ENCODE results near the gene DAPK3.
"Not testable (repeated sequence)": the region's sequence is repeated elsewhere in the genome, so short reads cannot be mapped to it uniquely, and the experiment has no call there.

DAPK3 gene

DNA sequence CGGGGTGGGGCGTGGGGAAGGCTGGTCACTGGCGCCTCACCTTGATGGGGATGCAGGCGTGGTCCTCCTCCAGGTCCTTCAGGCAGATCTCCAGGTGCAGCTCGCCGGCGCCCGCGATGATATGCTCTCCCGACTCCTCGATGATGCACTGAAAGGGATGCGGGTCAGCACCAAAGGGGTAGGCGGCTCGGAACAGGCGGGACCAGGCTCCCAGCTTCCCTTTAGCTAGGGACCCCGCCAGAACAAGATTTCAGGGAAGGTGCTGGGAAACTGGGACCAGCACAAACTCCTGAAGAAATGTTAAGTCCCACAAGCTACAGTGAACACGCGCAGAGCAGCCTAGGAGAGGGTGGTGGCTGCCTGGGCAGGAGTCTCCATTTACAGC lies 8.4 kb upstream of the DAPK3 start:
- in situ Hi-C loops (cut with MboI; ENCODE audit: low sequenced_read_pairs) = no loop called here

DNA sequence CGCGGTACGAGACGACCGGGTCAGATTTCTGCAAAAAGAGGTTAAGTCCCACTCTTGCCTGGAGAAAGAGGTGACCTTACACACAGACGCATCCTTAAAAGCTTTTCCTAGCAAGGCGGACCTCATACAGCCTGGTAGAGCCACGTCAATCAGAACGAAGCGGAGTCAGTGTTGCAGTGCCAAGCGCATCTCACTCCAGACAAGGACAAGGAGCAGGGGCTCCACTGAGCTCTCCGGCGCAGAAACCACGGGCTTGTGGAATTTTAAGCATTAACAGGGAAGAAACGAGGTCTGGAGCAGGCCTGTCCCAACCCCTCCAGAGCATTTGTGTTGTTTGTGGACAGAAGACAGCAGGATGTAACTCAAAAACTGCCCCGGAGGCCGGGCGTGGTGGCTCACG lies 7.2 kb upstream of the DAPK3 start:
- in situ Hi-C loops (cut with MboI; ENCODE audit: low sequenced_read_pairs) = no loop called here

DNA sequence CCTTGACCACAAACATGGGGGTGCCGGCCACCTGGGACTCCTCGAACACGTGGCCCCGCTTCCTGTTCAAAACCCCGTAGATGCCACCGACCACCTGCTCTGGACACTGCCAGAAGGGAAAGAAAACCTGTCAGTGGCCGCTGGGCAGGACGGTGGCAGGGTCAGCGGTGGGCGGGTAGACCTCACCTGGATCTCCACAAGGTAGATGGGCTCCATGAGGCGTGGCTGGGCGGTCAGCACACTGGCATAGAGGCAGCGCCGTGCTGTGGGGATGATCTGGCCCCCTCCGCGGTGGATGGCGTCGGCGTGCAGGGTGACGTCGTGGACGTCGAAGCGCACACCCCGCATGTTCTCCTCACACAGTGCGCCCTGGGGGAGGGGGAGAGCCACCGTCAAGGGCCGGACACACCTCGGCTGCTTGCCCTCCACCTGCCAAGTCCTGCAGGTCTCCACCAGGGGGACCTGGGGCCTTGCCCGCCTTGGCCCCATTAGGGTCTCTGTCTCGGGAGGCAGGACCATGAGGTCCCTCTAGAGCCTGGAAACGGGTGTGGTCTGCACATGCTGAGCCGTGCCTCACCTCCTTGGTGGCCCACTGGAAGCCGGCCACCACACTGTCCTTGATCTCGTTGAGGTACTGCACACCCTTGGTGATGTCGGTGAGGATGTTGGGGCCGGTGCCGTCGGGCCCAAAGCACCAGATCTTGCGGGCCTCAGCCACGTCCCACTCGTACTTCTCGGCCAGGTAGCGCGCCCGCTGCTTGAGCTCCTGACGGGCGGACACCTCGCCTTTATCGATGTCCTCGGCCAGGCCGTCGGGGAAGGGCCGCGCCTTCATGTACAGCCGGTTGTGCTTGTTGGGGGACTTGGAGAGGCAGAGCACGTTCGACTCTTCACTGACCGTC lies 6.6 kb upstream of the DAPK3 start:
- in situ Hi-C loops (cut with MboI; ENCODE audit: low sequenced_read_pairs) = no loop called here

DNA sequence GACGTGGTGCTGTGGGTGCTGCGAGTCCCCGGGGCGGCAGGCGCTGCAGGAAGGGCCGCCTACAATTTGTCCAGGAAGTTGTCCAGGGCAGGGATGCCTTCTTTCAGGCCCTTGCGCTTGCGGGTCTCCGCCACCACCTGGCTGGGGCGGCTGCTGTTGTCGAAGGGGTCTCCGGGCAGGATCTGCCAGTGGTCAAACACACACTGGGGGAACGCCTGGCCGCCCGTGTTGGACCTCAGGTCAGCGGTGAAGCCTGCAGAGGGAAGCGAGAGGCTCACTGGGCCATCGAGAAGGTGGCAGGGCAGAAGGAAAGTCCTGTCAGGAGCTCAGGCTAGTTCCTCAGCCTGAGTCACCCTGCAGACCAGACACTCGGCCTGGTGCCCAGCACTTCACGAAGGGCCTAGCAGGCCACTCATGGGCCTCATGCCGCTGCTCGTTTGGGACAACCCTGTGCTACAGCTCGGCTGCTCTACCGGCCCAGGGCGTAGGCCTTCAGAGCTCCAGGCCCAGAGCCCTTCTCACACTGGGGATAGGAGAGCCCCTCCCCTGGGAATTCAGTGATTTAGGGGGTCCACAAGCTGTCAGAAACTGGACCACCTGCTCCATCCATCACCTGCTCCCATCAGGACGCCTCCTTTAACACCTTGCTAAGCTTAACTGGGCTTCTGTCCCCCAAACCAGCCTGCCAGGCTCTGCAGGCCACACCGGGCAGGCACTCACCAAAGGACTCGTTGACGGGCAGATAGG lies 5.8 kb upstream of the DAPK3 start:
- in situ Hi-C loops (cut with MboI; ENCODE audit: low sequenced_read_pairs) = no loop called here

DNA sequence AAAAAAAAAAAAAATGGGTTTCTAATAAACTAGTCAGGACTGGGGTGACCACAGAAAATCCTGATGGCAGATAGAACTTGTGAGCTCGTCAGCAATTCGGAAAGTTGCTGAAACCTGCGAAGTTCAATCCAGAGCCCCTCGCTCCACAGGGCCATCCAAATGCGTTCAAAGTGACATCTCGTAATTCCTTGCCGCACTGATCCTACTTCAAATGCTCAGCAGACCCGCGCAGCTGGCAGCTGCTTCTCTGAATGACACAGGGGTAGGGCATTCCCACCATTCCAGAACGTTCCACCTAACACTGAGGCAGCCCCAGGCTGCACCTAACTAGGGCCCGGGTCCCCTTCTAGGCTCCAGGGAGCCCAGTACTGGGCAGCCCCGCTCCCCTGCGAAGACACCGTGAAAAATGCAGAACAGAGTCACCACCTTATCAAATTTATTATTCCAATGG lies 4.8 kb upstream of the DAPK3 start:
- in situ Hi-C loops (cut with MboI; ENCODE audit: low sequenced_read_pairs) = no loop called here

DNA sequence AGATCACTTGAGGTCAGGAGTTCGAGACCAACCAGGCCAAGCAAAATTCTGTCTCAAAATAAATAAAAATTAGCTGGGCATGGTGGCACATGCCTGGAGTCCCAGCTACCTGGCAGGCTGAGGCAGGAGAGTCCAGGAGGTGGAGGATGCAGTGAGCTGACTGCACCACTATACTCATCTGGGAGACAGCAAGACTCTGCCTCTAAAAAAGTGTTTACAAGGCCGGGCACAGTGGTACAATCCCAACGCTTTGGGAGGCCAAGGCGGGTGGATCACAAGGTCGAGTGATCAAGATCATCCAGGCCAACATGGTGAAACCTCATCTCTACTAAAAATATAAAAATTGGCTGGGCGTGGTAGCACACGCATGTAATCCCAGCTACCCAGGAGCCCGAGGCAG lies 4.2 kb upstream of the DAPK3 start:
- in situ Hi-C loops (cut with MboI; ENCODE audit: low sequenced_read_pairs) = no loop called here

DNA sequence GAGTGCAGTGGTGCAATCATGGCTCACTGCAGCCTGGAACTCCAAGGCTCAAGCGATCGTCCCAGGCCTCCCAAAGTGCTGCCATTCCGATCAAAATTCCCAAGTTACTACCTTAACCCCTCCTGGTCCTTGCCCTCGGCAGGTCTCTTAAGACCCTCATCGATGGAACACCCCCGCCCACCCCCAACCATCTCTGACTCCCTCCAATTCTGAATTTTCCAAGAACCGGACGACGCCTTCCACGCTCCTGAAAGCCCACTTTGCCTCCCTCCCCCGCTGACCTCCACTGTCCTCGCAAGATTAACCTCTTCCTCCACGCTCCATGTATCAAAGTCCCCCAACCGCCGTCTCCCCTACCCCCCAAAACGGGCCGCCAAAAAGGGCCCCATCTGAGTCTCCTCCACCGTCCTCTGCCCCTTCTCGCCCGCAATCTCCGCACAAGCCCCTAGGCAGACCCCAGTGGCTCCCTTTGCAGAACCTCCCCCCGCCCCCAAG lies 539 bp downstream of the DAPK3 start:
- in situ Hi-C loops (cut with MboI; ENCODE audit: low sequenced_read_pairs) = no loop called here

DNA sequence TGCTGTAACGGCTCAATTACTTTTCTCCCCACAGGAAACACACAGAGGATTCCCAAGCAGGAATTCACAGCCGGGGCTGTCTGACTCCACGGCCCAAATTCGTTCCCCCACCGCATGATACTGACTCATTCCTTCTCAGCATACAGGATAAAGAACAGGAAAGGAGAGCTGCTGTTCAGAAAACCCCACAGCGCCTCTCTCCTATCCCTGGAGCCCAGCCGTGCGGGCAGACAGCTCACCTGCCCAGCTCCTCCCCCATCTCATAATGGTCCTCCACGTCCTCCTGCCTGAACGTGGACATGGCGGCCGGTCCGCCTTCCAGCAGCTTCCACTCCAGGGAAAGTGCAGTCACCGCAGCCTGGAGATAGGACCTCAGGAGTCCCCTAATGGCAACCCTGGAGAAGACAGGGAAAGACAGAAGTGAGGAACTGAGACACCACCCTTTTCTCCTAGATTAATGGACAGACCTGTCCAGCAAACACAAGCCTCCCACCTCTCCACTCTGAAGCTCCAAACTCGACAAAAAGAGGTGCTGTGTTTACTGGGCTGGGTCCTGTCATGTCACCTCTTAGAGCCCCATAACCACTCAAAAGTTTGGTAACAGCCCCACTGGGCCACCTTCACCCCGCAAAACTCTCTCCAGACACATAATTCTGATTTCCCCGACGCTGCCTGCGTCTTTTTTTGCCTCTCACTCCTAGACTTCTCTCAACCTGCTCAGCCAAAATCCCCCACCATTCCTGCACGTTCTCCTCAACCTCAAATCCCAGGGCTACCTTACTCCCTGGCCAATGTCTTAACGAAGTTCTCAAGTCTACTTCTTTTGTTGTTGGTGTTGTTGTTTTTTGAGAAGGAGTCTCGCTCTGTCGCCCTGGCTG lies 1.2 kb downstream of the DAPK3 start:
- in situ Hi-C loops (cut with MboI; ENCODE audit: low sequenced_read_pairs) = no loop called here

DNA sequence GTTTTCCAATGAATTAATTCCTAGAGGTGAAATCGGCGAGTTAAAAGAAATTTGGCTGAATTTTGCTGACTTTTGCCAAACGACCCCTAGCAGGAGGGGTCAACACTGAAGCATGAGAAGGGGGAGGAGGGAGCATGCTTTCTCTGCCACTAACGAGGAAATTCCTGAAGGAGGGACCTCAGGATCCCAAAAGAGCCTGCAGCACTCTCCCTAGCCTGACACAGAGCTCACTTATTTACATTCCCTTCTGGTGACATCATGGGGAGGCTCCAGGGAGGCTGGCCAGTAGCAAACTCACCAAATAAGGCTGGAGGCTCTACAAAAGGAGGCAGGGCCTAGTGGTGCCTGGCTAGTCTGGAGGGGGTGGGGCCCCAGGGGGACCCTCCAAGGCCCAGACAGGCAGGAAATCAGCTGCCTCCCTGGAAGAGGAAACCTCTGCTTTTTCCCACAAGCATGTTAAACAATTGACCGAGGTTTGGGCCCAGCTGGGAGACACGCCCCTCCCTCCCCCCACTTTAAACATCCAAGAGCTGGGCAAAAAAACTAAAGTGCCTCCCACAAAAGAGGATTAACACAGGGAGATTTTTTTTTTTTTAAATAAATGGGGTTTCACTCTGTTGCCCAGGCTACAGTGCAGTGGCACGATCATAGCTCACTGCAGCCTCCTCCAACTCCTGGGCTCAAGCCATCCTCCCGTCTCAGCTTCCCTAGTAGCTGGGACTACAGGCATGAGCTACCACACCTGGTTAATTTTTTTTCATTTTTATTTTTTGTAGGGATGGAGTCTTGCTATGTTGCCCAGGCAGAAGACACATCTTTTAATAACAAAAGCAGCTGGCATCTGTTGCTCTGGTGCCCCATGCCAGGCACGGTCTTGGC lies 2.1 kb downstream of the DAPK3 start:
- in situ Hi-C loops (cut with MboI; ENCODE audit: low sequenced_read_pairs) = no loop called here

DNA sequence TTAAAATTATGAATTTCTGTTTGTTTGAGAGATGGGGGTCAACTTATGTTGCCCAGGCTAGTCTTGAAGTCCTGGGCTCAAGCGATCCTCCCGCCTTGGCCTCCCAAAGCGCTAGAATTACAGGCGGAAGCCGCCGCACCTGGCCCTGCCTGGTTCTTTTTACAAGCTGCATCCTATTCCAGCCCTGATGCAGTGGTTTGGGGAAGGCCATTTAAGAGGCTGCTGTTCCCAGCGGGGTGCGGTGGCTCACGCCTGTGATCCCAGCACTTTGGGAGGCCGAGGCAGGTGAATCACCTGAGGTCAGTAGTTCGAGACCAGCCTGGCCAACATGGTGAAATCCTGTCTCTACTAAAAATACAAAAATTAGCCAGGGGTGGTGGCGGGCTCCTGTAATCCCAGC lies 2.9 kb downstream of the DAPK3 start:
- in situ Hi-C loops (cut with MboI; ENCODE audit: low sequenced_read_pairs) = not testable (repeated sequence)

DNA sequence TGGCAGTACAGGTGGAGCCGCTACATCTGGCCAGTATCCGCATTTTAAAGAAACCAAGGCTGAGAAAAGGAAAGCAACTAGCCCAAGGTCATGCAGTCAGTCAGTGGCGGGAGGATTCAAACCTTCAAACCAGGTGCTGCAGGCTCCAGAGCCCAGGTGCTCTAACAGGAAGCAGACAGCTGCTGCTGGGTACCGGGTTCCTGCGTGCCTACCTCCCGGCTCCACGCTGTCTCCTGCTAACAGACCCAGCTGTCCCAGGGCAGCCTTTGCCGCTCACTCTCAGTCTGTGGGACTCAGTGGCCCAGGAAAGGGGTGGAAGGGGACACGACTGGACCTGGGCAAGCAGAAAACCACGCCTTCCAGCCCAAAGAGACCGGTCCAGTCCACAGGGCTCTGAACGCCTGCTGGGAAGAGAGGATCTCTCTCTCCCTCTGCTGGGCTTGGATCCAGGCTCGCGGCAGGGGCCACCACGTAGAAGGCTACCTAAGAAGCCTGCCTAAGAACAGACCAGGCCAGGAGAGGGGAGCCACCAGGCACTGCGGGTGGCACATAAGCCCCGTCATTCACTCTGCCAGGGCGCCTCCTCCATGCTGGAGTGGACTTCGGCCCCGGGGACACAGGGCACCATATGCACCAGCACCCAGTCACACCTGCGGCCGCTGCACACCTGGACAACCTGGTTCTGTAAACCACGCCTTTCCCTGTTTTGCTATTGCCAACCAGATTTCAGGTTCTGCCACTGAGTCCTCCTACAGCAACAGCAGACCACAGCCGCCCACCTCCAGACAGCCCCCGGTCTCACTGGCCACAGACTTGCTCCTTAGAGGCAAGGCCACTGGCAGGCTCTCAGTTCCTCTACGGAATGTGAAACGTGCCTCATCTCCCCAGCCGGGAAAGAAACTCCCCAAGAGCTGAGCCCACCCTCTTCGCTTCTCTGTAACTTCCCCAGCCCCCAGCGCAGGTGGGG lies 4.6 kb downstream of the DAPK3 start:
- in situ Hi-C loops (cut with MboI; ENCODE audit: low sequenced_read_pairs) = no loop called here

DNA sequence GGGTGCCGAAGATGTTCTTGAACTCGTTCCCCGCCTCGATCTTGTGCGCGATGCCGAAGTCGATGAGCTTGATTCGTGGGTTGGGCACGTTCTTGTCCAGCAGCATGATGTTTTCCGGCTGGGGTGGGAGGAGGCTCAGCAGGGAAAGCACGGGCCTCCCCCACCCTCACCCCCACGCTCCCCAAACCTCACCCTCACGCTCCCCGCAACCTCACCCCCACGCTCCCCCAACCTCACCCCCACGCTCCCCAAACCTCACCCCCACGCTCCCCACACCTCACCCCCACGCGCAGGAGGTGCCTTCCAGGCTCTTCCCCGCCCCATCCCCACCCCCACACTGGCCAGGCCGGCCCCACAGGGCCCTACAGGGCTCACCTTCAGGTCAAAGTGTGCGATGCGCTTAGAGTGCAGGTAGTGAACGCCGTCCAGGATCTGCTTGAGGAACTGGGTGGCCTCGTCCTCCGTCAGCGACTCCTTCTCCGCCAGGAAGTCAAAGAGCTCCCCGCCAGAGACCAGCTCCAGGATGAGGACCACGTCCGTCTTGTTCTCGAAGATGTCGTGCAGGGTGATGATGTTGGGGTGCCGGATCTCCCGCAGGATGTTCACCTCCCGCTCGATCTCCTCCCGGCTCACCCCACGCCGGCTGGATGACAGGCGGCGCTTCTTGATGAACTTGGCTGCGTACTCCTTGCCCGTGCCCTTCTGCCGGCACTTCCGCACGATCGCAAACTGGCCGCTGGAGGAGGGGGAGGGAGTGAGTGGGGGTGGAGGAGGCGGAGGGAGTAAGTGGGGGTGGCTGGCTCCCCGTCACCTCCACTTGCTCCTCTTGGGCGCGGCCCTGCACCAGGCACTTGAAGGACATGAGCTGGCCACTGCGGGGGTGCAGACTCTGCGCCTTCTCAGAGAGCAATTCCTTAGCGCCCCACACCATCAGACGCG lies 6.4 kb downstream of the DAPK3 start:
- in situ Hi-C loops (cut with MboI; ENCODE audit: low sequenced_read_pairs) = no loop called here

DNA sequence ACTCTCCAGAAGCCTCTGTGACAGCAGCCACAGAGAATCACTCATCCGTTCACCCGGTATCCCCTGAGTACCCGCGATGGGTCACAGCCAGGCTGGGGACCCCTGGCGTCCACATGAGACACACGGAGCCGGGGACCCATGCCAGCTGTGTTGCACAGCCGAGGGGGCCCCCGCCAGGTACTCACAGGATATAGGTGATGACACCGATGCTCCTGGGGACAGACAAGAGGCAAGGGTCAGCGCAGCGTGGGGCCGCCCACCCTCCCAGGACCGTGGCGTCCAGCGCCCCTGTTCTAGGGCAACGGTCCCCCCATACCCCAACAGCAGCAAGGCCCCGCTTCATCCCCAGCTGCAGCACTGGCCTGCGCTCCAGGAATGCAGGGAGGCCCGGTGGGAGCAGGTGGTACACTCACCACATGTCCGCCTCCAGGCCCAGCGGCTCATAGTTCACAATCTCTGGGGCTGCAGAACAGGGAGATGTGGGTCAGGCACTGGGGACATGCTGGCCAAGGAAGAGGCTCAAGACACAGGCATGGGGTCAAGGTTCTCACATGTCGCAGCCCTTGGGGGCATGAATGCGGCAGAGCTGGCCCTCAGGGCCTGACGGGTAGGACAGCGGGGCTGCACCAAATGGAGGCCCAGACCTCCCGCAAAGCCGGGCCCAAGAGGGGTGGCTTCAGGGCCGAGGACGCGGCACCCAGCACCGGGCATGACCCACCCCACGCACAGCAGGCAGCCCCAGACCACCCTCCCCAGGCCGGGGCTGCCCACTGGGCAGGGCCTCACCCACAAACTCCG lies 7.2 kb downstream of the DAPK3 start:
- in situ Hi-C loops (cut with MboI; ENCODE audit: low sequenced_read_pairs) = no loop called here

DNA sequence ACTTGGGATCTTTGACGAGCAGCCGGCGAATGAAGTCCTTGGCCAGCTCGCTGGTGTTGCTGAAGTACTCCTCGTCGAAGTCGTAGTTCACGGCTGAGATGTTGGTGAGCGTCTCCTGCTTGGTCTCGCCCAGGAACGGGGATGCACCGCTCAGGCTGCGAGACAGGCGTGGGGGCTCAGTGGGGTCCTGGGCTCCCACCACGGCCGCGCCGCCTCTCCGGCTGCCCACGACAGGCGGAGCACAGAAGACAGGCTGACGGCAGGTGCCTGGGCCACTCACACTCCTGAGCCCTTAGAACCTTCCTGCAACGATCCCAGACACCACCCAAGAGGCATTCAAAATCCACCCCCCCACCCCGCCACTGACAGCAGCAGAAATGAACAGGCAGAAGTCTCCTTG lies 9.9 kb downstream of the DAPK3 start:
- in situ Hi-C loops (cut with MboI; ENCODE audit: low sequenced_read_pairs) = no loop called here

DNA sequence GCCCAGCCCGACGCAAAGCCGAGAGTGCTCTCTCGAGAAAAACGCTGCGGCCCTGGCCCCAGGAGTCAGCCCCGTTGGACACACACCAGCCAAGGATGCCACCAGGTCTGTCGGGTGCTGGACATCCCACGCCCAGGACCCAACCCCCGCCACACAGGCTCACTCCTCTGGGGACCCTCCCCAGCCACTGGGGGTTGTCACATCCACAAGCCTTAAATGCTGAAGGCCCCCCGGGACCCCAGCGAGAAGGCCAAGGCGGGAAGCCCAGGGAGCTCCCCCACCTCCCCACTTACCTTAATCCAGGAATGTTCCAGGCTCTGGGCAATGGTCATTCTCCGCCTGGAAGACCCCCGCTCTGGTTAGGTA lies 11.2 kb downstream of the DAPK3 start:
- in situ Hi-C loops (cut with MboI; ENCODE audit: low sequenced_read_pairs) = no loop called here

DNA sequence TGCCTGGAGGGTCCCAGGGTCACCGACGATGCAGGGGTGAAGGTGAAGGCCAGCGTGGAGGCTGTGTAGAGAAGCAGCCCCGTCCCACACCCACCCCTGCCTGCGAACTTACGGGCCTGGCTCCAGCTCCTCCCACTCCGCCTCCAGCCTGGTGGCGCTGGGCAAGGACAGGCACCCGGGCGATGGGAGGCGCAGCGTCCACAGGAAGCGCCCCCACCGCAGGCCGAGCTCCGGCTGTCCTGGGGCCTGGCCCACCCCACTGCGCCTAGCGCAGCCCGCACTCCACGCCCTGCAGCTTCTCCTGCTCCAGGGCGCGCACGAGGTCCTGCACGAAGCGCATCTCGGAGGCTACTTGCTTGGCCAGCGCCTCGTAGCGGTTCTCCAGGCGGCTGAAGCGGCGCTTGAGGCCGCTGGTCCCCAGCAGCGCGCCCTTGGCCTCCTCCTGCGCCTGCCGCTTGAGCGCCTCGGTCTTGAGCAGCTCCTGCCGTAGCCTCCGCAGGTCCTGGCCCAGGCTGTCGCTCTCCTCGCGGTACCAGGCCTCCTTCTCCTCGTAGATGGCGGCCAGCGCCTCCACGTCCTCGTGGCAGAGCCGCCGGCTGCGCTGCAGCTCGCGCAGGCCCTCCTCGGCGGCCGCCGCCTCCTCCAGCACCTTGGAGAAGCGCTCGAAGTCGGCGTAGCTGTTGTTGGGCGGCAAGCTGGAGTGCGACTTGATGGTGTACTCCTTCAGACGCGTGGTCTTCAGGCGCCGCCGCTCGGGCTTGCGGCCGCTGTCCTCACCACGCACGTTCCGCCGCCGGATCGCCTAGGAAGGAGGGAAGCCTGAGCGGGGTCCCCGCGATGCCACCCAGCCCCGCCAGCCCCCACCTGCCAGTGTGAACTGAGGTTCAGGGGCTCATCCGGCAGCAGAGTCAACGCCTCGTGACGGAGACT lies 11.8 kb downstream of the DAPK3 start:
- in situ Hi-C loops (cut with MboI; ENCODE audit: low sequenced_read_pairs) = no loop called here
